ENCODE data around the gene ANKS1B.

Gene ANKS1B

DNA sequence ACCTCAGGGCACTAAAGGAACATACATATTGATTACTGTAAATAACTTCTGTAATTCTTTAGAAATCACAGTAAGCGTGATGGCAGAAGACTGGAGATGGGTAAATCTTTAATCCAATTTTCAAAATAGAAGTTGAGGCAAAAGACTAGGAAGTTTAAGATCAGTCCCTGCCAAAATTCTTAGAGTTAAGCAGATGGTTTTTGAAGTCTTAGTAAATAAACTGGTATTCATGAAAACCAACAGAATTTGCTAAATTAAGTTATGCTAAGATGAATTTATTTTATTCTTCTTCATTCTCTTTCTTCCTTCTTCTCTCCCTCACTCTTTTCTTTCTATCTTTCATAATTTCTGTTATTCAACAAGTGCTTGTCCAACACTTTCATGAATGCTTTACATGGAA is 435.5 kb downstream of the ANKS1B start:
- DNase-seq = no peak
- no peak overlapping the region for H3K27ac ChIP-seq
- H3K4me3 ChIP-seq (ENCODE audit: low read depth, low read length) = no peak overlapping the region
- TF ChIP-seq, protein P1, sequence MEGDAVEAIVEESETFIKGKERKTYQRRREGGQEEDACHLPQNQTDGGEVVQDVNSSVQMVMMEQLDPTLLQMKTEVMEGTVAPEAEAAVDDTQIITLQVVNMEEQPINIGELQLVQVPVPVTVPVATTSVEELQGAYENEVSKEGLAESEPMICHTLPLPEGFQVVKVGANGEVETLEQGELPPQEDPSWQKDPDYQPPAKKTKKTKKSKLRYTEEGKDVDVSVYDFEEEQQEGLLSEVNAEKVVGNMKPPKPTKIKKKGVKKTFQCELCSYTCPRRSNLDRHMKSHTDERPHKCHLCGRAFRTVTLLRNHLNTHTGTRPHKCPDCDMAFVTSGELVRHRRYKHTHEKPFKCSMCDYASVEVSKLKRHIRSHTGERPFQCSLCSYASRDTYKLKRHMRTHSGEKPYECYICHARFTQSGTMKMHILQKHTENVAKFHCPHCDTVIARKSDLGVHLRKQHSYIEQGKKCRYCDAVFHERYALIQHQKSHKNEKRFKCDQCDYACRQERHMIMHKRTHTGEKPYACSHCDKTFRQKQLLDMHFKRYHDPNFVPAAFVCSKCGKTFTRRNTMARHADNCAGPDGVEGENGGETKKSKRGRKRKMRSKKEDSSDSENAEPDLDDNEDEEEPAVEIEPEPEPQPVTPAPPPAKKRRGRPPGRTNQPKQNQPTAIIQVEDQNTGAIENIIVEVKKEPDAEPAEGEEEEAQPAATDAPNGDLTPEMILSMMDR (IDR thresholded peaks at IDR 0.05; ENCODE audit: low read depth, low read length) = no peak
- no peaks in the 10 kb centered on the region for H3K27me3 ChIP-seq (ENCODE audit: insufficient read depth, low read depth, severe bottlenecking)
- no peaks in the 10 kb centered on the region for H3K9me3 ChIP-seq (ENCODE audit: severe bottlenecking)
- H3K36me3 ChIP-seq = no peaks in the 10 kb centered on the region

DNA sequence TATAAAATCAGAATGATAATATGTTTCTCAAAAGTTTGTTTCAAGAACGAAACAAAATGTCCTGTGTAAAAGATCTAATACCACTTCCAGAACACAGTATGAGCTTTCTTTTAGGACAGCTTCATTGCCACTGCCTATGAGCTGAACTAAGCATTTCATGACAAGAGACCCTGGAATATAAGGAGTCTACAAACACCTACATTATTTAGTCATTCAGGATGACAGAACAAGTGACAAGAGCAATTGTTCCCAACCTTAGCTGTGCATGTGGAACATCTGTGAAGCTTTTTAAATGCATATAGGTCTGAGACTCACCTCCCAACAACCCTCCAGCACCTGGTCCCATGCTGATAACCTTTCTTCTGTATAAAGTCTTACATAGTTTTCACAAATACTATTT is 440.3 kb downstream of the ANKS1B start:
- H3K9me3 ChIP-seq (ENCODE audit: severe bottlenecking) = no peaks in the 10 kb centered on the region
- no peak overlapping the region for H3K4me3 ChIP-seq (ENCODE audit: low read depth, low read length)
- DNase-seq = no peak
- no peaks in the 10 kb centered on the region for H3K27me3 ChIP-seq (ENCODE audit: insufficient read depth, low read depth, severe bottlenecking)
- H3K36me3 ChIP-seq = no peaks in the 10 kb centered on the region
- H3K27ac ChIP-seq = no peak overlapping the region
- TF ChIP-seq, protein P1 (IDR thresholded peaks at IDR 0.05; ENCODE audit: low read depth, low read length) = no peak

DNA sequence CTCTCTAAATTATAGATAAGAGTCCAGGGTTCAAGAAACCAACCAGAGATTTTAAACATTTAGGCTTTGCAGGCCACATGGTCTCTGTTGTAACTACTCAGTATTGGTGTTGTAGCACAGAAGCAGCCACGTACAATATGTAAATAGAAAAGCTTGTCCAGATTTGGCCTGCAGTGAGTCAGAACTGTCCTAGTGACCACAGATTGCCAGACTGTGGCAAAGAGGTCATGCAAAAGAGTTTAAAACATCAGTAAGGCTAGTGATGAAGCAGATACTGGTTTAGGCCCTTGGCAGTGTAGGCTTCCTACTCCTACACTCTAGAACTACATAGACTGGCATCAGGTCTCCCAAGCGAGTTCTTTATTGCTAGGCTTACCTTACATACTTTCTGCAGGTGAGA is 454.8 kb downstream of the ANKS1B start:
- no peaks in the 10 kb centered on the region for H3K36me3 ChIP-seq
- no peaks in the 10 kb centered on the region for H3K27me3 ChIP-seq (ENCODE audit: insufficient read depth, low read depth, severe bottlenecking)
- TF ChIP-seq, protein P1 (IDR thresholded peaks at IDR 0.05; ENCODE audit: low read depth, low read length) = no peak
- no peak overlapping the region for H3K27ac ChIP-seq
- no peaks in the 10 kb centered on the region for H3K9me3 ChIP-seq (ENCODE audit: severe bottlenecking)
- H3K4me3 ChIP-seq (ENCODE audit: low read depth, low read length) = no peak overlapping the region
- DNase-seq = no peak

DNA sequence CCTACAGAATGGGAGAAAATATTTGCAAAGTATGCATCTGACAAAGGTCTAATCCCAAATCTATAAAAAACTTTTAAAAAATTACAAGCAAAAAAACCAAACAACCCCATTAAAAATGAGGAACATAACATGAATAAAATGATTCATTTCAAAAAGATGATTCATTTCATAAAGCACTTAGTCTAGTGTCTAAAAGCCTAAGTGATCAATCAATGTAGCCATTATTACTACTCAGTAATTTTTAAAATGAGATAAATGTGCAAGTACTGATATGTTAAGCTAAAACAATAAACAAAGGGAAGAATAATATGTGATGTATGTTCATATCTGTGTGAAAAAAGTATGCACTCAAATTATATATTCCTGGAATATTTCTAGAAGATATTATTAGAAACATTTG is 456.3 kb downstream of the ANKS1B start:
- DNase-seq = no peak
- Histone ChIP-seq H3K9me3 (ENCODE audit: severe bottlenecking) (no peaks in the 10 kb centered on the region), H3K27ac (no peak overlapping the region), H3K4me3 (ENCODE audit: low read depth, low read length) (no peak overlapping the region), H3K27me3 (ENCODE audit: insufficient read depth, low read depth, severe bottlenecking) (no peaks in the 10 kb centered on the region), H3K36me3 (no peaks in the 10 kb centered on the region)
- TF ChIP-seq, protein P1 (IDR thresholded peaks at IDR 0.05; ENCODE audit: low read depth, low read length) = no peak

DNA sequence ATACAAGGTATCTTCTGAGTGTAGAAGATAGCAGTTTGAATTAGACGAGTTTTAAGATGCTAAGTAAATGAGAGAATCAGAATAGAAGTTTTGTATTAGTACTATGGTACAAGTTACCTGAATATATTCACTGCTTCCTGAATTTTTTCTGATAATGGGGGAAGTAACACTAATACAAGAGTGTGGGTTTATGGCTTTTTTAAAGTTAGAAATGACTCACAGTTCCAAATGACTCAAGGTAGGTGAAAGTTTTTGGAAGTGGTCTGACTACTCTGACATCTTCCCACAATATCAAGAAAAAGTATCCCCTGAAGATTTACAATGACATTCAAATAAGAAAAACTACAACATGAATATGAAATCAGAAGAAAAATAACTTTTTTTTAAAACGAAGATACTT is 460.9 kb downstream of the ANKS1B start:
- Histone ChIP-seq H3K4me3 (ENCODE audit: low read depth, low read length) (no peak overlapping the region), H3K9me3 (ENCODE audit: severe bottlenecking) (no peaks in the 10 kb centered on the region), H3K27ac (no peak overlapping the region), H3K27me3 (ENCODE audit: insufficient read depth, low read depth, severe bottlenecking) (no peaks in the 10 kb centered on the region), H3K36me3 (no peaks in the 10 kb centered on the region)
- TF ChIP-seq, protein P1 (IDR thresholded peaks at IDR 0.05; ENCODE audit: low read depth, low read length) = no peak
- no peak for DNase-seq

DNA sequence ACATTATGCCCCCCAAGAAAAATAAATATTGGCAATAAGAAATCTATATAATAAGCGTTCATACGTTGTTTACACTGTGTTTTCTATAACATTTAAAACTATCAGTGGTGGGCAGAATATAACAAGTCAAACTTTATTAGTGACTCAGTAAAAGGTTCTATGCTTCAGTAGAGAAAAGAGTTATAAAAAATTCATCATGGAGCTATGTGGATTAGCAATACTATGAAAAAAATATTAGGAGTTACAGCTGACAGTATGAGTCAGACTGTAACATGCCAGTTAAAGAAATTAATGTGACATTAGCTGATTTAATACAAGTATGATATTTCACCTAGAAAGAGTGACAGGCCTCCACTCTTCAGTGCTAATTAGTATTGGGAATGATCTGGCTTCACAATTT is 462.3 kb downstream of the ANKS1B start:
- no peaks in the 10 kb centered on the region for H3K27me3 ChIP-seq (ENCODE audit: insufficient read depth, low read depth, severe bottlenecking)
- H3K36me3 ChIP-seq = no peaks in the 10 kb centered on the region
- H3K4me3 ChIP-seq (ENCODE audit: low read depth, low read length) = no peak overlapping the region
- no peak overlapping the region for H3K27ac ChIP-seq
- TF ChIP-seq, protein P1 (IDR thresholded peaks at IDR 0.05; ENCODE audit: low read depth, low read length) = no peak
- H3K9me3 ChIP-seq (ENCODE audit: severe bottlenecking) = no peaks in the 10 kb centered on the region
- no peak for DNase-seq
